HG02885 (cell line): ENCODE measurements around the gene NRK.
"Not testable (repeated sequence)": the region's sequence is repeated elsewhere in the genome, so short reads cannot be mapped to it uniquely, and the experiment has no call there.

ENCODE experiments used
- ATAC-seq: cut with Tn5 transposase; IDR thresholded peaks from one replicate; pipeline ENCODE4 v1.9.1; 2021; ENCODE audit warnings: mild to moderate bottlenecking; ENCODE audit not compliant: unreplicated experiment, poor library complexity

NRK gene

GRCh38 chrX:105882581-105883275 is 60.4 kb downstream of the NRK start:
- no peak for ATAC-seq

GRCh38 chrX:105894721-105895120 is 72.4 kb downstream of the NRK start:
- no peak for ATAC-seq

GRCh38 chrX:105909576-105909975 is 87.2 kb downstream of the NRK start:
- no peak for ATAC-seq

GRCh38 chrX:105910563-105911105 is 88.3 kb downstream of the NRK start:
- no peak for ATAC-seq

- no peak for ATAC-seq
Measured at GRCh38 chrX:105945266-105945665, 122.9 kb downstream of the NRK start.

- ATAC-seq: no peak
Measured at GRCh38 chrX:105969487-105969886, 147.1 kb downstream of the NRK start.

- no peak for ATAC-seq
Measured at GRCh38 chrX:105972690-105973386, 150.5 kb downstream of the NRK start.

- no peak for ATAC-seq
Measured at GRCh38 chrX:105973387-105973739, 151.0 kb downstream of the NRK start.

GRCh38 chrX:105975382-105975781 is 153.0 kb downstream of the NRK start:
- no peak for ATAC-seq

- no peak for ATAC-seq
Measured at GRCh38 chrX:105981772-105982485, 159.6 kb downstream of the NRK start.

GRCh38 chrX:105988487-105988886 is 166.1 kb downstream of the NRK start:
- not testable (repeated sequence) for ATAC-seq

- ATAC-seq: no peak
Measured at GRCh38 chrX:105999294-105999693, 177.0 kb downstream of the NRK start.

GRCh38 chrX:106000203-106000602 is 177.9 kb downstream of the NRK start:
- no peak for ATAC-seq

GRCh38 chrX:106000609-106001008 is 178.3 kb downstream of the NRK start:
- not testable (repeated sequence) for ATAC-seq

GRCh38 chrX:106005684-106006083 is 183.3 kb downstream of the NRK start:
- ATAC-seq: no peak

- no peak for ATAC-seq
Measured at GRCh38 chrX:106007815-106008214, 185.5 kb downstream of the NRK start.
